ENCODE measurements around the gene PLK5.
"Not testable (repeated sequence)": the region's sequence is repeated elsewhere in the genome, so short reads cannot be mapped to it uniquely, and the experiment has no call there.

Gene PLK5

GRCh38 chr19:1532003-1532402 is 8.1 kb downstream of the PLK5 start:
- H3K27me3 ChIP-seq (ENCODE audit: insufficient read depth, poor library complexity, severe bottlenecking), result no peaks in the 10 kb centered on the region
- no peak overlapping the region for H3K27ac ChIP-seq (ENCODE audit: poor library complexity, severe bottlenecking)
- TF ChIP-seq CTCF (IDR thresholded peaks at IDR 0.05; ENCODE audit: poor library complexity, severe bottlenecking), result no peak

GRCh38 chr19:1533510-1534150 is 9.8 kb downstream of the PLK5 start:
- Histone ChIP-seq H3K9me3 (ENCODE audit: severe bottlenecking) (no peaks in the 10 kb centered on the region), H3K36me3 (ENCODE audit: low read depth) (no peaks in the 10 kb centered on the region), H3K27ac (ENCODE audit: poor library complexity, severe bottlenecking) (no peak overlapping the region), H3K4me3 (ENCODE audit: severe bottlenecking) (no peak overlapping the region), H3K27me3 (ENCODE audit: insufficient read depth, poor library complexity, severe bottlenecking) (no peaks in the 10 kb centered on the region), H3K4me1 (ENCODE audit: insufficient read depth, poor library complexity, severe bottlenecking) (no peaks in the 10 kb centered on the region)
- DNase-seq (ENCODE audit: low spot score) (no peak), ATAC-seq (ENCODE audit: low read depth) (no peak)
- TF ChIP-seq CTCF (IDR thresholded peaks at IDR 0.05; ENCODE audit: poor library complexity, severe bottlenecking), result no peak

More at GRCh38 chr19:1532003-1532402, 8.1 kb downstream of the PLK5 start:
- H3K4me3 ChIP-seq (ENCODE audit: severe bottlenecking), result no peak overlapping the region
- no peaks in the 10 kb centered on the region for H3K36me3 ChIP-seq (ENCODE audit: low read depth)
- H3K4me1 ChIP-seq (ENCODE audit: insufficient read depth, poor library complexity, severe bottlenecking), result no peaks in the 10 kb centered on the region
- DNase-seq (ENCODE audit: low spot score) (no peak), ATAC-seq (ENCODE audit: low read depth) (no peak)
- no peaks in the 10 kb centered on the region for H3K9me3 ChIP-seq (ENCODE audit: severe bottlenecking)

- Histone ChIP-seq H3K27ac (ENCODE audit: poor library complexity, severe bottlenecking) (no peak overlapping the region), H3K4me1 (ENCODE audit: insufficient read depth, poor library complexity, severe bottlenecking) (no peaks in the 10 kb centered on the region), H3K9me3 (ENCODE audit: severe bottlenecking) (no peaks in the 10 kb centered on the region), H3K4me3 (ENCODE audit: severe bottlenecking) (no peak overlapping the region), H3K27me3 (ENCODE audit: insufficient read depth, poor library complexity, severe bottlenecking) (no peaks in the 10 kb centered on the region), H3K36me3 (ENCODE audit: low read depth) (no peaks in the 10 kb centered on the region)
- DNase-seq (ENCODE audit: low spot score), result no peak
- no peak for TF ChIP-seq CTCF (IDR thresholded peaks at IDR 0.05; ENCODE audit: poor library complexity, severe bottlenecking)
- ATAC-seq (ENCODE audit: low read depth), result no peak
These were observed 11.1 kb downstream of the PLK5 start for GRCh38 chr19:1534972-1535371.

- H3K27ac ChIP-seq (ENCODE audit: poor library complexity, severe bottlenecking); ATAC-seq (ENCODE audit: low read depth); H3K4me1 ChIP-seq (ENCODE audit: insufficient read depth, poor library complexity, severe bottlenecking); H3K9me3 ChIP-seq (ENCODE audit: severe bottlenecking); H3K27me3 ChIP-seq (ENCODE audit: insufficient read depth, poor library complexity, severe bottlenecking); H3K4me3 ChIP-seq (ENCODE audit: severe bottlenecking); DNase-seq (ENCODE audit: low spot score); H3K36me3 ChIP-seq (ENCODE audit: low read depth): not testable (repeated sequence)
These were observed 11.8 kb downstream of the PLK5 start for GRCh38 chr19:1535699-1536098.

GRCh38 chr19:1538978-1539377 is 15.1 kb downstream of the PLK5 start:
- no peak for ATAC-seq (ENCODE audit: low read depth)
- Histone ChIP-seq H3K4me3 (ENCODE audit: severe bottlenecking) (no peak overlapping the region), H3K36me3 (ENCODE audit: low read depth) (no peaks in the 10 kb centered on the region), H3K27ac (ENCODE audit: poor library complexity, severe bottlenecking) (no peak overlapping the region), H3K4me1 (ENCODE audit: insufficient read depth, poor library complexity, severe bottlenecking) (no peaks in the 10 kb centered on the region), H3K27me3 (ENCODE audit: insufficient read depth, poor library complexity, severe bottlenecking) (no peaks in the 10 kb centered on the region), H3K9me3 (ENCODE audit: severe bottlenecking) (no peaks in the 10 kb centered on the region)
- DNase-seq (ENCODE audit: low spot score), result no peak
- no peak for TF ChIP-seq CTCF (IDR thresholded peaks at IDR 0.05; ENCODE audit: poor library complexity, severe bottlenecking)

GRCh38 chr19:1539749-1540148 is 15.9 kb downstream of the PLK5 start:
- H3K27me3 ChIP-seq (ENCODE audit: insufficient read depth, poor library complexity, severe bottlenecking); DNase-seq (ENCODE audit: low spot score); H3K4me1 ChIP-seq (ENCODE audit: insufficient read depth, poor library complexity, severe bottlenecking); H3K27ac ChIP-seq (ENCODE audit: poor library complexity, severe bottlenecking); H3K4me3 ChIP-seq (ENCODE audit: severe bottlenecking); ATAC-seq (ENCODE audit: low read depth); H3K9me3 ChIP-seq (ENCODE audit: severe bottlenecking); H3K36me3 ChIP-seq (ENCODE audit: low read depth): not testable (repeated sequence)
